Heart right ventricle (tissue), 16 donors: ENCODE data around the gene PLEKHA5. TPM values are rescaled to one million over a fixed set of nuclear protein-coding genes. Genes with fewer than 3 reads are reported as not detected.
A peak's percentile ranks its signal among the peaks of the same experiment; 100 is the strongest.

ENCODE experiments used
- ATAC-seq, 8 donors: fragments of 200-7000 bp; cut with Tn5 transposase; one replicate each; pipeline ENCODE4 v1.9.1; 2020; ENCODE audit warnings: mild to moderate bottlenecking in 8 of 8, moderate library complexity in 8 of 8, moderate number of reproducible peaks in 1 of 8
- DNase-seq, 2 donors: peaks; one replicate each; pipeline ENCODE4 v3.0.0-alpha.2; 2020
- H3K27ac ChIP-seq, 10 donors: fragments of 200-600 bp; sonication (generic) in 2 of 10; one replicate each; pipeline versions ENCODE4 v1.5.0 to v1.8.0; 2020 to 2022; ENCODE audit warnings: mild to moderate bottlenecking in 3 of 10
- H3K27me3 ChIP-seq, 7 donors: fragments of 200-600 bp; one replicate each; pipeline ENCODE4 v1.8.0; 2021 to 2022; ENCODE audit warnings: mild to moderate bottlenecking in 2 of 7
- H3K36me3 ChIP-seq, 9 donors: fragments of 200-600 bp; sonication (generic) in 1 of 9; one replicate each; pipeline versions ENCODE4 v1.5.0 to v1.8.0; 2020 to 2022; ENCODE audit warnings: mild to moderate bottlenecking in 2 of 9
- H3K4me1 ChIP-seq, 9 donors: fragments of 200-600 bp; sonication (generic) in 1 of 9; one replicate each; pipeline versions ENCODE4 v1.5.0 to v1.8.0; 2020 to 2022; ENCODE audit warnings: mild to moderate bottlenecking in 4 of 9
- H3K4me3 ChIP-seq, 10 donors: fragments of 200-600 bp; sonication (generic) in 2 of 10; one replicate each; pipeline versions ENCODE4 v1.5.0 to v1.8.0; 2020 to 2022; ENCODE audit warnings: mild to moderate bottlenecking in 7 of 10, moderate library complexity in 2 of 10
- H3K9me3 ChIP-seq, 11 donors: fragments of 200-600 bp in 10 of 11; sonication (generic) in 2 of 11; one replicate each; pipeline versions ENCODE4 v1.5.0 to v1.8.0; 2013 to 2022; ENCODE audit warnings: mild to moderate bottlenecking in 2 of 11, control low read depth in 1 of 11, moderate library complexity in 1 of 11
- CTCF ChIP-seq, 9 donors: fragments of 200-600 bp; sonication (generic) in 2 of 9; IDR thresholded peaks; one replicate each; pipeline versions ENCODE4 v1.5.0 to v1.8.0; 2021 to 2022; ENCODE audit warnings: antibody characterized with exemption in 9 of 9, mild to moderate bottlenecking in 5 of 9, moderate library complexity in 1 of 9
- WGBS, 2 donors: extraction: QIAGEN DNeasy Blood & Tissue Kit; methylation state at CpG; one replicate each; pipeline ENCODE4 v1.1.7; 2013; ENCODE audit warnings: inconsistent platforms in 1 of 2; 5-methylcytosine and 5-hydroxymethylcytosine counted together
- intact Hi-C, 10 donors: fragments of 100-400 bp; cut with DNase I; formaldehyde crosslinking; loops; one replicate each; pipeline versions ENCODE4 v1.11.1 to v1.14.2; 2022
- polyA plus RNA-seq, 2 donors: library from polyadenylated mRNA; stranded (reverse); fragments of 200-250 nt; gene quantifications; one replicate each; pipeline ENCODE4 v1.2.3, GENCODE V29; 2013
- total RNA-seq, 10 donors: library from RNA; stranded (reverse); fragmentation: NEBNext Ultra II Directional in 3 of 10; extraction: Animal tissue kit (Norgen Biotek cat#: 25700) in 3 of 10; gene quantifications; one replicate each; pipeline versions ENCODE4 v1.2.1 to v1.2.4, GENCODE V29; 2021 to 2023
- donor health status: Arrhythmogenic right ventricular cardiomyopathy.
- donor health status: ischemic (EF 13 %, LVEDD 7.1; RV severe dilation, severe dysfunction).
- donor health status: healthy with polysubstance abuse.
- donor health status: DM: no; HTN: yes; CAD: no.
- donor health status: DM: no; HTN: no; CAD: no.
- donor health status: ischemic (EF 25% LVEDD 6.9; RV normal size, moderate dysfunction).
- donor health status: ischemic (EF 25% LVEDD 5.7; RV mildly dilated, moderate dysfunction).
- donor health status: healthy.
- donor health status: DM: yes; HTN: yes; CAD: no.
- donor health status: Ischemic cardiomyopathy.
- donor health status: ischemic (EF 35%, LVEDD 5.7; RV mildly dilated, moderate dysfunction).
- donor health status: nonischemic (EF 11% LVEDD 7.7; RV severe dilation, severe dysfunction).
- donor health status: DM: yes; HTN: yes; CAD: no.
- donor health status: PGD.
- donor health status: ischemic (EF 29% LVEDD 5.4; RV normal size, mild dysfunction).
- donor health status: nonischemic (EF 23%, LVEDD 6.1; RV moderate dilation, normal function).

PLEKHA5 gene
- total and polyA plus RNA-seq, 12 donors, result 11.8 to 77.1 (median 61.8) TPM

- ATAC-seq, result peak in 1 of 8 donors; percentile 50
- H3K9me3 ChIP-seq, result no peaks in the 10 kb centered on the region
- H3K36me3 ChIP-seq, result peaks cover 0 to 6% (median 0%) of the 10 kb centered on the region in 9 donors
- no peak for TF ChIP-seq CTCF (IDR thresholded peaks at IDR 0.05)
- no peak overlapping the region for H3K4me3 ChIP-seq
- peaks cover 0 to 20% (median 12%) of the 10 kb centered on the region in 9 donors for H3K4me1 ChIP-seq
- no peaks in the 10 kb centered on the region for H3K27me3 ChIP-seq
- intact Hi-C loops, result no loop called here
- DNase-seq, result no peak
- no peak overlapping the region for H3K27ac ChIP-seq
- WGBS, 2 donors, result 89 to 90% methylated on average over 3 of the region's 3 CpGs
These were observed 119.5 kb downstream of the PLEKHA5 start for GRCh38 chr12:19248929-19249602.

- Histone ChIP-seq H3K9me3 (no peaks in the 10 kb centered on the region), H3K27me3 (no peaks in the 10 kb centered on the region), H3K4me3 (no peak overlapping the region), H3K4me1 (peaks cover 0 to 13% (median 4%) of the 10 kb centered on the region in 9 donors), H3K27ac (no peak overlapping the region), H3K36me3 (peaks cover 0 to 18% (median 0%) of the 10 kb centered on the region in 9 donors)
- peak in 1 of 8 donors; percentile 51 for ATAC-seq
- TF ChIP-seq CTCF (IDR thresholded peaks at IDR 0.05), result no peak
- WGBS, 2 donors, result 40 to 43% methylated on average over 3 of the region's 3 CpGs
- no peak for DNase-seq
- intact Hi-C loops, result no loop called here
These were observed 122.1 kb downstream of the PLEKHA5 start for GRCh38 chr12:19251481-19252132.

GRCh38 chr12:19260135-19260534 lies 130.6 kb downstream of the PLEKHA5 start:
- WGBS, 2 donors, result 94 to 95% methylated on average over 2 of the region's 2 CpGs
- Histone ChIP-seq H3K9me3 (no peaks in the 10 kb centered on the region), H3K4me1 (peaks cover 0 to 6% (median 0%) of the 10 kb centered on the region in 9 donors), H3K27me3 (no peaks in the 10 kb centered on the region), H3K36me3 (peaks cover 0 to 43% (median 0%) of the 10 kb centered on the region in 9 donors), H3K4me3 (no peak overlapping the region), H3K27ac (no peak overlapping the region)
- TF ChIP-seq CTCF (IDR thresholded peaks at IDR 0.05), result no peak
- intact Hi-C loops, result no loop called here
- no peak for ATAC-seq
- DNase-seq, result no peak

- Histone ChIP-seq H3K9me3 (no peaks in the 10 kb centered on the region), H3K4me3 (no peak overlapping the region), H3K27me3 (no peaks in the 10 kb centered on the region), H3K27ac (no peak overlapping the region), H3K36me3 (peaks cover 0 to 54% (median 0%) of the 10 kb centered on the region in 9 donors), H3K4me1 (peaks cover 0 to 6% (median 0%) of the 10 kb centered on the region in 9 donors)
- 96 to 99% methylated on average over 4 of the region's 4 CpGs for WGBS, 2 donors
- intact Hi-C loops, result no loop called here
- DNase-seq (no peak), ATAC-seq (no peak)
- no peak for TF ChIP-seq CTCF (IDR thresholded peaks at IDR 0.05)
These were observed 132.2 kb downstream of the PLEKHA5 start for GRCh38 chr12:19261773-19262172.
